Panc1 (cell line): ENCODE results near the gene ESYT2. TPM values are rescaled to one million over a fixed set of nuclear protein-coding genes. Genes with fewer than 3 reads are reported as not detected.

ENCODE experiments used
- ATAC-seq: fragments of 200-7000 bp; cut with Tn5 transposase; 2 replicates; pipeline ENCODE4 v1.9.1; 2020; ENCODE audit warnings: mild to moderate bottlenecking, moderate library complexity
- BruUV-seq: library from RNA; stranded (reverse); fragments of 400-500 nt; replicated peaks from 2 replicates; lab custom pipeline; 2021; lab: Mats Ljungman, UMichigan
- CTCF ChIA-PET: fragments of 300-600 bp; sonication (Branson Sonifier 250); formaldehyde crosslinking; loops from one replicate; lab custom pipeline; 2022; ENCODE audit warnings: antibody characterized with exemption; lab: Charles Lee
- POLR2A ChIA-PET: fragments of 300-600 bp; sonication (Branson Sonifier 250); formaldehyde crosslinking; loops from one replicate; lab custom pipeline; 2022; ENCODE audit warnings: antibody characterized with exemption; lab: Charles Lee
- DNase-seq: peaks from one replicate; pipeline ENCODE4 v3.0.0-alpha.2; 2010; ENCODE audit warnings: low read depth, low spot score
- H3K27ac ChIP-seq: 2 replicates; pipeline ENCODE4 v1.5.1; 2011; ENCODE audit warnings: mild to moderate bottlenecking, low read length, inconsistent platforms
- H3K27me3 ChIP-seq: fragments of 200-500 bp; sonication (Bioruptor generic); 2 replicates; pipeline ENCODE4 v1.6.0; 2014; ENCODE audit warnings: low read length, inconsistent platforms; ENCODE audit not compliant: control insufficient read depth, insufficient read depth
- H3K36me3 ChIP-seq: fragments of 200-500 bp; sonication (Bioruptor generic); 2 replicates; pipeline ENCODE4 v1.5.1; 2014; ENCODE audit warnings: inconsistent platforms, mild to moderate bottlenecking, low read length, moderate library complexity; ENCODE audit not compliant: control insufficient read depth, insufficient read depth
- H3K4me1 ChIP-seq: 2 replicates; pipeline ENCODE4 v1.5.1; 2011; ENCODE audit warnings: inconsistent platforms, mild to moderate bottlenecking, low read length, moderate library complexity; ENCODE audit not compliant: control insufficient read depth, insufficient read depth
- H3K4me3 ChIP-seq, 2 experiments: 2 replicates each; pipeline ENCODE4 v1.5.1; 2011 to 2012; ENCODE audit warnings: low read depth in 2 of 2, low read length in 2 of 2, mild to moderate bottlenecking in 2 of 2, inconsistent platforms in 1 of 2, moderate library complexity in 1 of 2
- H3K9me3 ChIP-seq: fragments of 200-500 bp; sonication (Bioruptor generic); 2 replicates; pipeline ENCODE4 v1.5.1; 2014; ENCODE audit warnings: low read depth, mild to moderate bottlenecking, inconsistent platforms, low read length, moderate library complexity; ENCODE audit not compliant: control insufficient read depth, insufficient read depth
- CTCF ChIP-seq: fragments of 450-650 bp; IDR thresholded peaks from 2 replicates; pipeline ENCODE4 v1.5.1; 2017; ENCODE audit warnings: mild to moderate bottlenecking
- POLR2AphosphoS5 ChIP-seq: IDR thresholded peaks from 2 replicates; pipeline ENCODE4 v1.6.1; 2012; ENCODE audit warnings: mild to moderate bottlenecking, low read depth, low read length, moderate library complexity
- SIN3A ChIP-seq: IDR thresholded peaks from 2 replicates; pipeline ENCODE4 v1.6.1; 2012; ENCODE audit warnings: low read depth, mild to moderate bottlenecking, low read length, moderate library complexity, borderline replicate concordance; ENCODE audit not compliant: insufficient read depth
- TCF7L2 ChIP-seq: IDR thresholded peaks from 2 replicates; pipeline ENCODE4 v1.6.1; 2011; ENCODE audit warnings: mild to moderate bottlenecking, low read depth, low read length, inconsistent platforms
- in situ Hi-C: cut with HindIII; loops from 2 replicates; pipeline ENCODE4 v1.10.0; 2016; ENCODE audit warnings: low sequenced_read_pairs, low pct_unique_long_range_greater_than_20kb
- intact Hi-C: fragments of 100-400 bp; cut with micrococcal nuclease; formaldehyde crosslinking; loops from one replicate; pipeline ENCODE4 v1.10.0; 2022; ENCODE audit not compliant: unreplicated experiment
- total RNA-seq: library from RNA; stranded (reverse); gene quantifications from one replicate; pipeline ENCODE4 v1.2.1, GENCODE V29; 2021; ENCODE audit not compliant: unreplicated experiment
- TF ChIP-seq, protein P1 (sequence below), 2 experiments: IDR thresholded peaks; 2 replicates each; pipeline ENCODE4 v1.6.1; 2011 to 2012; ENCODE audit warnings: low read depth in 2 of 2, control low read depth in 1 of 2, low read length in 1 of 2, mild to moderate bottlenecking in 1 of 2, moderate library complexity in 1 of 2; ENCODE audit not compliant: insufficient read depth in 1 of 2

ESYT2 gene
- total RNA-seq, 1 experiment from 2014 or later = 92.7 TPM

DNA sequence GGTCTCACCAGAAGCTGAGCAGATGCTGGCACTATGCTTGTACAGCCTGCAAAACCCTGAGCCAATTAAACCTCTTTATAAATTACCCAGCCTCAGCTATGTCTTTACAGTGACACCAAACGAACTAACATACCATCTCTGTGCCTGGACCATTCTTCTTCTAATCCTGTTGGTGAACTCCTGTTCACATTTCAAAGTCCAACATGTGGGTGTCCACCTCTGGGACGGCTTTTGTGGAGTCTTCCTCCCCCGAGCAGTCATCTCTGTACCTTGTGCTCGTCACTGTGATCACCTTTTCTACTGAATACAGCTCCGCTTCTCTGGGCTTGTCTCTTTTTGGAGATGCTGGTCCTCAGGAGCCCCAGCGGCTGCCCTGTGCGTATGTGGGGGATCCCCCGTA is 7.4 kb upstream of the ESYT2 start:
- no peak overlapping the region for H3K4me3 ChIP-seq
- H3K27ac ChIP-seq = no peak overlapping the region
- no peak for TF ChIP-seq SIN3A
- no peak for TF ChIP-seq CTCF
- TF ChIP-seq POLR2AphosphoS5 = no peak
- TF ChIP-seq, protein P1, sequence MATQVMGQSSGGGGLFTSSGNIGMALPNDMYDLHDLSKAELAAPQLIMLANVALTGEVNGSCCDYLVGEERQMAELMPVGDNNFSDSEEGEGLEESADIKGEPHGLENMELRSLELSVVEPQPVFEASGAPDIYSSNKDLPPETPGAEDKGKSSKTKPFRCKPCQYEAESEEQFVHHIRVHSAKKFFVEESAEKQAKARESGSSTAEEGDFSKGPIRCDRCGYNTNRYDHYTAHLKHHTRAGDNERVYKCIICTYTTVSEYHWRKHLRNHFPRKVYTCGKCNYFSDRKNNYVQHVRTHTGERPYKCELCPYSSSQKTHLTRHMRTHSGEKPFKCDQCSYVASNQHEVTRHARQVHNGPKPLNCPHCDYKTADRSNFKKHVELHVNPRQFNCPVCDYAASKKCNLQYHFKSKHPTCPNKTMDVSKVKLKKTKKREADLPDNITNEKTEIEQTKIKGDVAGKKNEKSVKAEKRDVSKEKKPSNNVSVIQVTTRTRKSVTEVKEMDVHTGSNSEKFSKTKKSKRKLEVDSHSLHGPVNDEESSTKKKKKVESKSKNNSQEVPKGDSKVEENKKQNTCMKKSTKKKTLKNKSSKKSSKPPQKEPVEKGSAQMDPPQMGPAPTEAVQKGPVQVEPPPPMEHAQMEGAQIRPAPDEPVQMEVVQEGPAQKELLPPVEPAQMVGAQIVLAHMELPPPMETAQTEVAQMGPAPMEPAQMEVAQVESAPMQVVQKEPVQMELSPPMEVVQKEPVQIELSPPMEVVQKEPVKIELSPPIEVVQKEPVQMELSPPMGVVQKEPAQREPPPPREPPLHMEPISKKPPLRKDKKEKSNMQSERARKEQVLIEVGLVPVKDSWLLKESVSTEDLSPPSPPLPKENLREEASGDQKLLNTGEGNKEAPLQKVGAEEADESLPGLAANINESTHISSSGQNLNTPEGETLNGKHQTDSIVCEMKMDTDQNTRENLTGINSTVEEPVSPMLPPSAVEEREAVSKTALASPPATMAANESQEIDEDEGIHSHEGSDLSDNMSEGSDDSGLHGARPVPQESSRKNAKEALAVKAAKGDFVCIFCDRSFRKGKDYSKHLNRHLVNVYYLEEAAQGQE (IDR thresholded peaks at IDR 0.05; ENCODE audit: insufficient read depth in 1 of 2, low read depth in 2 of 2, low read length in 1 of 2) = no peak
- no peak for TF ChIP-seq TCF7L2
- ATAC-seq = no peak
- no peak for DNase-seq
- in situ Hi-C loops = no loop called here
- ChIA-PET CTCF (no interaction called here), POLR2A (no interaction called here)
- no peaks in the 10 kb centered on the region for H3K36me3 ChIP-seq
- intact Hi-C loops = no loop called here
- BruUV-seq = no TSS peak
- H3K9me3 ChIP-seq = no peaks in the 10 kb centered on the region
- no peaks in the 10 kb centered on the region for H3K4me1 ChIP-seq
- H3K27me3 ChIP-seq = no peaks in the 10 kb centered on the region

GRCh38 chr7:158834878-158835784 is 5.8 kb upstream of the ESYT2 start:
- no TSS peak for BruUV-seq
- DNase-seq (no peak), ATAC-seq (no peak)
- Histone ChIP-seq H3K4me1 (peaks cover 6% of the 10 kb centered on the region), H3K27ac (no peak overlapping the region), H3K27me3 (no peaks in the 10 kb centered on the region), H3K9me3 (no peaks in the 10 kb centered on the region), H3K36me3 (no peaks in the 10 kb centered on the region), H3K4me3 (no peak overlapping the region)
- ChIA-PET CTCF (no interaction called here), POLR2A (interaction anchor here (0.6 kb wide), 1 partner anchor 25 kb away, joined by 3 read pairs; no protein-coding TSS in a partner anchor)
- in situ Hi-C loops (no loop called here), intact Hi-C loops (no loop called here)
- TF ChIP-seq SIN3A = no peak

GRCh38 chr7:158832994-158833393 is 3.7 kb upstream of the ESYT2 start:
- Histone ChIP-seq H3K4me3 (no peak overlapping the region), H3K27me3 (no peaks in the 10 kb centered on the region), H3K27ac (no peak overlapping the region), H3K9me3 (no peaks in the 10 kb centered on the region), H3K36me3 (no peaks in the 10 kb centered on the region; the same call in 1 of the 2 replicates), H3K4me1 (peaks cover 6% of the 10 kb centered on the region)
- intact Hi-C loops (no loop called here), in situ Hi-C loops (no loop called here)
- no peak for TF ChIP-seq SIN3A
- TF ChIP-seq, protein P1 (IDR thresholded peaks at IDR 0.05; ENCODE audit: insufficient read depth in 1 of 2, low read depth in 2 of 2, low read length in 1 of 2) = no peak
- TF ChIP-seq POLR2AphosphoS5 = no peak
- TF ChIP-seq TCF7L2 = no peak
- no peak for TF ChIP-seq CTCF
- no peak for ATAC-seq
- CTCF ChIA-PET = no interaction called here
- DNase-seq = no peak
- POLR2A ChIA-PET = interaction anchor here (0.5 kb wide), 1 partner anchor 74 kb away, joined by 10 read pairs; no protein-coding TSS in a partner anchor
- no TSS peak for BruUV-seq
